H1 (cell line): ENCODE measurements around the gene HINT1. TPM values are rescaled to one million over a fixed set of nuclear protein-coding genes. Genes with fewer than 3 reads are reported as not detected.

ENCODE experiments used
- CTCF ChIA-PET: fragments of 300-600 bp; sonication (Branson Sonifier 250); formaldehyde crosslinking; loops from one replicate; lab custom pipeline; 2021; ENCODE audit not compliant: partially characterized antibody; lab: Charles Lee
- POLR2A ChIA-PET: fragments of 300-600 bp; sonication (Branson Sonifier 250); formaldehyde crosslinking; loops from one replicate; lab custom pipeline; 2021; ENCODE audit warnings: inconsistent platforms; ENCODE audit not compliant: partially characterized antibody; lab: Charles Lee
- DNase-seq, 2 experiments: peaks; one replicate each; pipeline versions ENCODE4 v3.0.0 to v3.0.0-alpha.2; 2010 to 2022; ENCODE audit warnings: low spot score in 2 of 2, low read depth in 1 of 2, mixed read lengths in 1 of 2
- FAIRE-seq: peaks from 2 replicates; lab custom pipeline; 2011; peaks lifted over from hg19 to GRCh38; lab: Jason Lieb, UNC
- H2AFZ ChIP-seq: 2 replicates; pipeline ENCODE4 v1.8.1; 2012; ENCODE audit warnings: low read length, inconsistent platforms
- H2AK5ac ChIP-seq: 2 replicates; pipeline ENCODE4 v1.6.1; 2013; ENCODE audit warnings: low read depth, low read length
- H2BK120ac ChIP-seq: replicated peaks from 2 replicates; pipeline ENCODE3; 2013; ENCODE audit warnings: low read depth, low read length, inconsistent platforms
- H2BK12ac ChIP-seq: 2 replicates; pipeline ENCODE4 v1.6.1; 2013; ENCODE audit warnings: low read depth, low read length
- H2BK15ac ChIP-seq: 2 replicates; pipeline ENCODE4 v1.6.1; 2013; ENCODE audit warnings: low read length
- H2BK20ac ChIP-seq: 2 replicates; pipeline ENCODE4 v1.6.1; 2013; ENCODE audit warnings: low read length
- H2BK5ac ChIP-seq: 2 replicates; pipeline ENCODE4 v1.6.1; 2013; ENCODE audit warnings: low read depth, low read length
- H3K14ac ChIP-seq: 2 replicates; pipeline ENCODE4 v1.6.1; 2013; ENCODE audit warnings: inconsistent platforms; ENCODE audit not compliant: insufficient read length
- H3K18ac ChIP-seq: 2 replicates; pipeline ENCODE4 v1.6.1; 2013; ENCODE audit warnings: low read length; ENCODE audit errors: extremely low read depth
- H3K23ac ChIP-seq: 2 replicates; pipeline ENCODE4 v1.6.1; 2013; ENCODE audit warnings: inconsistent platforms; ENCODE audit not compliant: insufficient read length
- H3K23me2 ChIP-seq: 2 replicates; pipeline ENCODE4 v1.6.1; 2013; ENCODE audit warnings: low read depth, low read length
- H3K27ac ChIP-seq: 2 replicates; pipeline ENCODE4 v1.6.1; 2011; ENCODE audit warnings: low read depth, low read length, inconsistent platforms
- H3K27me3 ChIP-seq, 4 experiments: replicated peaks in 1 of 4; 1 replicate in 1 of 4; 2 replicates in 3 of 4; pipeline versions ENCODE4 v1.6.1 to v1.8.1; 2011 to 2013; ENCODE audit warnings: low read length in 3 of 4, mild to moderate bottlenecking in 3 of 4, inconsistent platforms in 2 of 4, mixed read lengths in 2 of 4, moderate library complexity in 1 of 4; ENCODE audit not compliant: control insufficient read depth in 3 of 4, insufficient read depth in 3 of 4; ENCODE audit errors: extremely low read depth in 1 of 4
- H3K36me3 ChIP-seq, 4 experiments: 2 replicates each; pipeline versions ENCODE4 v1.6.1 to v1.8.1; 2011 to 2013; ENCODE audit warnings: mild to moderate bottlenecking in 4 of 4, low read length in 3 of 4, moderate library complexity in 2 of 4, control low read depth in 1 of 4, inconsistent platforms in 1 of 4; ENCODE audit not compliant: insufficient read depth in 4 of 4, control insufficient read depth in 2 of 4
- H3K4ac ChIP-seq: replicated peaks from 2 replicates; pipeline ENCODE3; 2013; ENCODE audit warnings: low read length, low read depth, mixed read lengths, inconsistent platforms; ENCODE audit not compliant: insufficient read length
- H3K4me1 ChIP-seq, 4 experiments: replicated peaks in 1 of 4; 1 replicate in 1 of 4; 2 replicates in 3 of 4; pipeline versions ENCODE4 v1.6.1 to v1.8.1; 2011 to 2013; ENCODE audit warnings: low read length in 3 of 4, inconsistent platforms in 2 of 4, mixed read lengths in 1 of 4; ENCODE audit not compliant: insufficient read depth in 4 of 4, control insufficient read depth in 3 of 4
- H3K4me2 ChIP-seq, 2 experiments: 2 replicates each; pipeline versions ENCODE4 v1.6.1 to v1.8.1; 2011 to 2013; ENCODE audit warnings: low read depth in 2 of 2, low read length in 2 of 2, control low read depth in 1 of 2, inconsistent platforms in 1 of 2, mild to moderate bottlenecking in 1 of 2; ENCODE audit not compliant: insufficient read depth in 1 of 2
- H3K4me3 ChIP-seq, 4 experiments: fragments of 200-600, 300-600 bp in 1 of 4; sonication (generic), shearing (Covaris generic), sonication (Bioruptor Twin) in 1 of 4; 2 replicates each; pipeline versions ENCODE4 v1.5.1 to v1.8.1; 2011 to 2016; ENCODE audit warnings: low read length in 4 of 4, low read depth in 3 of 4, control low read depth in 2 of 4, inconsistent platforms in 2 of 4, mild to moderate bottlenecking in 2 of 4, mixed read lengths in 1 of 4, moderate library complexity in 1 of 4; ENCODE audit not compliant: insufficient read depth in 2 of 4; ENCODE audit errors: extremely low read depth in 1 of 4
- H3K56ac ChIP-seq: replicated peaks from 2 replicates; pipeline ENCODE3; 2013; ENCODE audit warnings: low read depth, mild to moderate bottlenecking, mixed read lengths, low read length, inconsistent platforms; ENCODE audit not compliant: insufficient read length
- H3K79me1 ChIP-seq: 2 replicates; pipeline ENCODE4 v1.6.1; 2013; ENCODE audit warnings: low read depth, low read length, control low read depth
- H3K79me2 ChIP-seq, 2 experiments: 2 replicates each; pipeline versions ENCODE4 v1.6.1 to v1.8.1; 2012 to 2013; ENCODE audit warnings: low read length in 2 of 2, mild to moderate bottlenecking in 2 of 2, inconsistent platforms in 1 of 2; ENCODE audit not compliant: insufficient read depth in 2 of 2, control insufficient read depth in 1 of 2
- H3K9ac ChIP-seq, 4 experiments: replicated peaks in 1 of 4; 1 replicate in 1 of 4; 2 replicates in 3 of 4; pipeline versions ENCODE4 v1.6.1 to v1.8.1; 2011 to 2013; ENCODE audit warnings: low read depth in 3 of 4, low read length in 3 of 4, control low read depth in 2 of 4, mild to moderate bottlenecking in 2 of 4, moderate library complexity in 2 of 4, inconsistent platforms in 1 of 4; ENCODE audit errors: extremely low read depth in 1 of 4
- H3K9me3 ChIP-seq, 2 experiments: 2 replicates each; pipeline versions ENCODE4 v1.6.1 to v1.8.1; 2012 to 2013; ENCODE audit warnings: mild to moderate bottlenecking in 2 of 2, moderate library complexity in 2 of 2, control low read depth in 1 of 2, inconsistent platforms in 1 of 2, low read depth in 1 of 2, low read length in 1 of 2, mixed read lengths in 1 of 2; ENCODE audit not compliant: insufficient read depth in 2 of 2
- H4K20me1 ChIP-seq, 2 experiments: replicated peaks in 1 of 2; 2 replicates each; pipeline versions ENCODE3 to v1.8.1; 2011 to 2013; ENCODE audit warnings: inconsistent platforms in 2 of 2, low read length in 2 of 2, mild to moderate bottlenecking in 1 of 2; ENCODE audit not compliant: insufficient read depth in 2 of 2, control insufficient read depth in 1 of 2
- H4K5ac ChIP-seq: 2 replicates; pipeline ENCODE4 v1.6.1; 2013; ENCODE audit warnings: low read length, low read depth, mixed read lengths, inconsistent platforms; ENCODE audit not compliant: insufficient read length
- H4K8ac ChIP-seq: 2 replicates; pipeline ENCODE4 v1.8.0; 2013; ENCODE audit warnings: mild to moderate bottlenecking, moderate library complexity, low read length, inconsistent platforms; ENCODE audit not compliant: insufficient read depth; ENCODE audit errors: extremely low read depth
- H4K91ac ChIP-seq: replicated peaks from 2 replicates; pipeline ENCODE3; 2013; ENCODE audit warnings: low read length, mixed read lengths, inconsistent platforms; ENCODE audit not compliant: insufficient read length
- BCL11A ChIP-seq, 2 experiments: IDR thresholded peaks; one replicate each; pipeline ENCODE4 v1.6.1; 2011; ENCODE audit warnings: low read depth in 2 of 2, low read length in 2 of 2, mild to moderate bottlenecking in 2 of 2
- CEBPB ChIP-seq: IDR thresholded peaks from 2 replicates; pipeline ENCODE4 v1.6.1; 2012; ENCODE audit warnings: low read depth, low read length
- EZH2 ChIP-seq: fragments of 200-600 bp; sonication (generic); IDR thresholded peaks from 2 replicates; pipeline ENCODE4 v1.7.1; 2012; ENCODE audit warnings: low read depth, mild to moderate bottlenecking, moderate library complexity, low read length, inconsistent platforms; ENCODE audit not compliant: severe bottlenecking
- KDM1A ChIP-seq: fragments of 200-600, 300-600 bp; sonication (generic); IDR thresholded peaks from 2 replicates; pipeline ENCODE4 v1.7.1; 2016; ENCODE audit warnings: mild to moderate bottlenecking, low read length, borderline replicate concordance
- KDM4A ChIP-seq: IDR thresholded peaks from one replicate; pipeline ENCODE4 v1.7.1; 2012; ENCODE audit warnings: low read depth, mild to moderate bottlenecking, moderate library complexity, low read length, inconsistent platforms; ENCODE audit not compliant: severe bottlenecking
- MAFK ChIP-seq: IDR thresholded peaks from 2 replicates; pipeline ENCODE4 v1.6.1; 2012; ENCODE audit warnings: low read depth, mild to moderate bottlenecking, improper control_type of control experiment, low read length
- RFX5 ChIP-seq: IDR thresholded peaks from 2 replicates; pipeline ENCODE4 v1.6.1; 2011; ENCODE audit warnings: low read depth, low read length, improper control_type of control experiment, borderline replicate concordance
- SAP30 ChIP-seq: fragments of 300-600 bp; sonication (generic); IDR thresholded peaks from 2 replicates; pipeline ENCODE4 v1.7.1; 2012; ENCODE audit warnings: low read length, moderate library complexity, mild to moderate bottlenecking, inconsistent platforms; ENCODE audit not compliant: insufficient read depth, insufficient replicate concordance
- TEAD4 ChIP-seq: IDR thresholded peaks from 2 replicates; pipeline ENCODE4 v1.6.1; 2012; ENCODE audit warnings: low read depth, low read length, inconsistent platforms, mixed read lengths
- ZNF274 ChIP-seq: IDR thresholded peaks from 2 replicates; pipeline ENCODE4 v1.7.0; 2012; ENCODE audit warnings: low read length, borderline replicate concordance; ENCODE audit errors: extremely low read depth
- WGBS, 2 experiments: shearing (Covaris generic) in 1 of 2; methylation state at CpG; one replicate each; pipeline versions ENCODE4 v1.1.6 to v1.1.7; 2013 to 2015; ENCODE audit warnings: low lambda C conversion rate in 2 of 2, mixed read lengths in 2 of 2, inconsistent platforms in 1 of 2, low coverage in 1 of 2, missing lambda C conversion rate in 1 of 2; ENCODE audit not compliant: insufficient replicate concordance in 2 of 2, insufficient coverage in 1 of 2, insufficient read length in 1 of 2; ENCODE audit errors: extremely low coverage in 1 of 2, missing lambda C conversion rate in 1 of 2; 5-methylcytosine and 5-hydroxymethylcytosine counted together
- polyA plus RNA-seq, 7 experiments: library from polyadenylated mRNA; depleted of rRNA in 3 of 7; stranded (reverse) in 5 of 7; unstranded in 2 of 7; fragments of >200 nt in 5 of 7; fragments of 200-250 nt in 2 of 7; gene quantifications; 1 replicate in 5 of 7; 2 replicates in 1 of 7; 4 replicates in 1 of 7; pipeline versions ENCODE4 v1.2.1 to v1.2.3, GENCODE V29; 2011 to 2013; ENCODE audit warnings: missing spikeins in 2 of 7, mixed read lengths in 2 of 7
- total RNA-seq: library from RNA; stranded (reverse); fragmentation: NEBNext Ultra II Directional; extraction: Animal tissue kit (Norgen Biotek cat#: 25700); gene quantifications from 2 replicates; pipeline ENCODE4 v1.2.1, GENCODE V29; 2021
- TF ChIP-seq, protein P1 (sequence below): IDR thresholded peaks from 2 replicates; pipeline ENCODE4 v1.6.1; 2011; ENCODE audit warnings: low read length, improper control_type of control experiment

Gene HINT1
- total and polyA plus RNA-seq, 2 of the 8 experiments (the other 6 are each of a cell fraction or from before 2014, with no cell fraction given) = 230 to 479 TPM

DNA sequence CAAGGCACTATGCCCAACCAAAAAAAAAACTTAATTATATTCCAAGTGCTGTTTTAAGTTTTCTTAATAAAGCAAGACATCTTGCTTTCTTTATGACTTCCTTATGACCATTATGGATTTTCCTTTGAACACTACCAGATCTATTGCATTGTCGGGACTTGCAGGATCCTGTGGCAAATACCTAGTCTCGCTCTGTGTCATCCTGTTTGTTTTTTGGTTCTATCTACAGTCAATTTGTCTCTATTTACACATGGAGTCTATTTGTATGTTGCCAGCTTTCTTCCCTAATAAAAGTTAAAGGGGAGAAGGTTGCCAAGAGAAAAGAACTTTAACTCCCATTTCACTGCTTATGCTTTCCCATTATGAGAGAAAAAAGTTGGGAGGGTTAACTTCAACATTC, 4.9 kb downstream of the HINT1 start:
- H3K79me1 ChIP-seq = no peaks in the 10 kb centered on the region; the same call in 1 of the 2 replicates
- H3K4me2 ChIP-seq = no peak overlapping the region
- no peak overlapping the region for H3K23ac ChIP-seq
- no peak overlapping the region for H2BK12ac ChIP-seq
- H3K56ac ChIP-seq = no peak overlapping the region
- H2BK5ac ChIP-seq = no peak overlapping the region
- H4K5ac ChIP-seq = no peak overlapping the region
- TF ChIP-seq ZNF274 = no peak
- no peak for TF ChIP-seq KDM4A
- TF ChIP-seq SAP30 = no peak
- TF ChIP-seq BCL11A (IDR thresholded peaks at IDR 0.05; ENCODE audit: low read depth in 2 of 2, low read length in 2 of 2) = no peak
- no peak for TF ChIP-seq RFX5
- no peak for TF ChIP-seq KDM1A
- TF ChIP-seq CEBPB = no peak
- TF ChIP-seq TEAD4 = no peak
- TF ChIP-seq, protein P1, sequence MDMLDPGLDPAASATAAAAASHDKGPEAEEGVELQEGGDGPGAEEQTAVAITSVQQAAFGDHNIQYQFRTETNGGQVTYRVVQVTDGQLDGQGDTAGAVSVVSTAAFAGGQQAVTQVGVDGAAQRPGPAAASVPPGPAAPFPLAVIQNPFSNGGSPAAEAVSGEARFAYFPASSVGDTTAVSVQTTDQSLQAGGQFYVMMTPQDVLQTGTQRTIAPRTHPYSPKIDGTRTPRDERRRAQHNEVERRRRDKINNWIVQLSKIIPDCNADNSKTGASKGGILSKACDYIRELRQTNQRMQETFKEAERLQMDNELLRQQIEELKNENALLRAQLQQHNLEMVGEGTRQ = no peak
- TF ChIP-seq MAFK = no peak
- TF ChIP-seq EZH2 = no peak
- H3K14ac ChIP-seq = no peak overlapping the region
- FAIRE-seq = no peak
- H4K91ac ChIP-seq = no peak overlapping the region
- no peak for DNase-seq
- H2BK20ac ChIP-seq = no peak overlapping the region
- no peak overlapping the region for H3K18ac ChIP-seq
- peaks cover 2 to 42% (median 32%) of the 10 kb centered on the region in 4 experiments for H3K36me3 ChIP-seq
- H3K27me3 ChIP-seq = no peaks in the 10 kb centered on the region
- no peak overlapping the region for H3K27ac ChIP-seq
- H4K8ac ChIP-seq = no peak overlapping the region
- H3K4me1 ChIP-seq = peaks cover 0 to 2% (median 0%) of the 10 kb centered on the region in 4 experiments; a peak in 1 of 7 replicates
- 98% methylated on average over 2 of the region's 2 CpGs; no CpG with 5 or more reads in 1 of the 2 experiments for WGBS, 2 experiments
- no peak overlapping the region for H2BK120ac ChIP-seq
- peaks cover 2 to 5% of the 10 kb centered on the region in 2 experiments for H4K20me1 ChIP-seq
- POLR2A ChIA-PET = no interaction called here
- peaks cover 2% of the 10 kb centered on the region; the same call in 1 of the 2 replicates for H3K23me2 ChIP-seq
- H3K9ac ChIP-seq = no peak overlapping the region
- H3K4ac ChIP-seq = no peak overlapping the region
- peaks cover 0 to 30% of the 10 kb centered on the region in 2 experiments; a peak in 2 of 4 replicates for H3K79me2 ChIP-seq
- no peaks in the 10 kb centered on the region for H3K9me3 ChIP-seq
- H2BK15ac ChIP-seq = no peak overlapping the region
- no peak overlapping the region for H2AFZ ChIP-seq
- H3K4me3 ChIP-seq = no peak overlapping the region
- CTCF ChIA-PET = interaction anchor here (1.2 kb wide), 1 partner anchor 187 kb away, joined by 3 read pairs; no protein-coding TSS in a partner anchor
- H2AK5ac ChIP-seq = no peak overlapping the region
